GM18951 (cell line): Measurements from ENCODE around the gene APOB.

Experiments used
- POLR2A ChIP-seq: IDR thresholded peaks from 4 replicates; pipeline ENCODE4 v1.6.1; 2011; ENCODE audit warnings: mild to moderate bottlenecking; ENCODE audit not compliant: insufficient read length, insufficient read depth; ENCODE audit errors: extremely low read depth
- in situ Hi-C: fragments of 300-500 bp; cut with MboI; formaldehyde crosslinking; loops from one replicate; pipeline ENCODE4 v1.12.0; 2022; ENCODE audit warnings: low sequenced_read_pairs, mixed read lengths, inconsistent platforms; ENCODE audit not compliant: unreplicated experiment

Gene APOB

DNA sequence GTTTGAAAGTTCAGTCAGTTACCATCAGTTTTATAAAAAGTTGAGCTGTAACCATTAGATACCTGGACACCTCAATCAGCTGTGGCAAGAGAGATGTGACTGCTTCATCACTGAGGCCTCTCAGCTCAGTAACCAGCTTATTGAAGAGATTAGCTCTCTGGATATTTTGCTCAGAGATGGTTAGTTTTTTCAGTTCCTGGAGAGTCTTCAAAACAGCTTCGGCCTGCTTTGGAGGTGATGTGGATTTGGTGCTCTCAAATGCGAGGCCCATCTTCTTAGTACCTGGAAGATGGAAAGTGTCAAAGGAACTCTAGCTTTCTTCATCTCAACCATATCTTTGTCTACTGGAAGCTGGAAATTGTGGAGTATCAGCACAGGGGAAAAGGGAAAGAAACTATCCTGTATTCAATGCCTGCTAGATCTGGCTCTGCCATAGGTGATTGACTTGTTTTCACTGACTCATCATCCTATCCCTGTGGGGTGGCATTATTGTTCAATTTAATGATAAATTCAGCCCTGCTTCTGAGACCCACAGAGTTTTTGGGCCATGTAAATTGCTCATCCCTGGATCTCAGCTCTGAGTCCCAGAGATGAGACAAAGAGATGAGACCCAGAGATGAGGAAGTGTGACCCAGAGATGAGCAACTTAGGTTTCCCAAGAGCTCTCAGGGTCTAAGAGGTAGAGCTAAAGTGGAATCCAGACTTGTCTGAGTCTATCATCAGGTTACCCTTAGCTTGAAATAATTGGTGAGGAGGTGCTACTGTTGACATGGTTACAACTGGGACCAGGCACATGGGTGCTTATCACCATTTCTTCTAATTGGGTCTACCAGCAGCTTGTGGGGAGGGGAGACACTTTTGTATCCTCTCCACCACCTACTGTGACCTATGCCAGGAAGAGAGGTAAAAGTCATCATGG is 10.4 kb downstream of the APOB start:
- no peak for TF ChIP-seq POLR2A
- in situ Hi-C loops: loop anchor here (25.0 kb wide), 1 partner anchor 279 kb away; no protein-coding TSS in a partner anchor

DNA sequence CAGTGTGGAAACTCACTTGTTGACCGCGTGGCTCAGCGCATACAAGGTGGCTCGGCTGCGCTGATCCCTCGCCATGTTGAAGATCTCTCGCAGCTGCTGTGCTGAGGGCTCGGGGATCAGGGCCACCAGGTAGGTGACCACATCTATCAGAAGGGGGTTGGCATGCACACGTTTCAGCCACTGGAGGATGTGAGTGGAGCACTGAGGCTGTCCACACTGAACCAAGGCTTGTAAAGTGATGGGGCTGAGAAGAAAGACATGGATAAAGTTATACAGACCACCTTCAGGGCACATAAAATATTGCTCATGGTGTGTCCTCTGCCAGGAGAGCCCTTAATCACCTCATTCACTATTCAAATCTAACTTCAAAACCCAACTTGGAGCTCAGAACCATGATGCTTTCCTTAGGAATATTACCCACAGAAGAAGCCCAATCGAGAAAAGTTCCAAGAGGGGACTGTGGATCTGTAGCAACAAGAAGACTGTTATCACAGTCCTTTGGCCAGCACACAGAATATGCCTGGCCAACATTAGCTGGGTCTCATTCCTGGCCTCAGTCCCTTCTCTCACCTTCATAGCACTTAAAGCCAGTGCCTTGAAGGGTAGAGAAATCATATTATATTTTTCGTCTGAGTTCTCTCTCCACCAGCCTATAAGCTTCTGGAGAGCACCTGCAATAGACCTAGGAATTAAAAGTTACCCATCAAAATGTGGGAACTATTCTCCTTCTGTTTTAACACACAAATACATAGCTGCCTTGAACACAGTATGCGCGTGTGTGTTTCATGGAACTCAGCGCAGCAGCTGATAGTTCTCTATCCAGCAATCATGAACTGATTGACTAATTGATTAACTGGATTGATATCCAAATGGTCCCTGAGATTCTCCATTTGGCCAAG is 11.3 kb downstream of the APOB start:
- in situ Hi-C loops: loop anchor here (25.0 kb wide), 1 partner anchor 280 kb away; no protein-coding TSS in a partner anchor
- TF ChIP-seq POLR2A: no peak

DNA sequence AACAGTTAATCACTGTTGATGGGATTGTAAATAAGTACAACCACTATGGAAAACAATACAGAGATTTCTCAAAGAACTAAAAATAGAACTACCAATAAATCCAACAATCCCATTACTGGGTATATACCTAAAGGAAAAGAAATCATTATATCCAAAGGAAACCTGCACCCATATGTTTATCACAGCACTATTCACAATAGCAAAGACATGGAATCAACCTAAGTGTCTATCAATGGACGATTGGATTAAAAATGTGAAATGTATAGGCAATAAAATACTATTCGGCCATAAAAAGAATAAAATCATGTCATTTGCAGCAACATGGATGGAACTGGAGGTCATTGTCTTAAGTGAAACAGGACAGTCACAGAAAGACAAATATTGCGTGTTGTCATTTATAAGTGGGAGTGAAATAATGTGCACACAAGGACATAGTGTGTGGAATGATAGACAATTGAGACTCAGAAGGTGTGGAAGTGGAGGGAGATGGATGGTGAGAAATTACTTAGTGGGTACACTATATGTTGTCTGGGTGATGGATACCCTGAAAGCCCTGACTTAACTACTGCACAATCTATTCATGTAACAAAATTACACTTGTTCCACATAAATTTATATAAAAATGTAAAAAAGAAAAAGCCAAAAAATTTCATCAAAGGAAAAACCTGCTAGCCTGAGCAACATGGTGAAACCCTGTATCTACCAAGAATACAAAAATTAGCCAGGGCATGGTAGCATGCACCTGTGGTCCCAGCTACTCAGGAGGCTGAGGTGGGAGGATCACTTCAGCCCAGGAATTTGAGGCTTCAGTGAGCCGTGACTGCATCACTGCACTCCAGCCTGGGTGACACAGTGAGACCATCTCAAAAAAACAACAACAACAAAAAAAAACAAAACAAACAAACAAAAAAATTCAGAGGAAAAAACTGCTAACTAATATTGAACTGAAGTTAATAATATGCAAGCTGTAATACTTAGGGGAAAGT is 12.6 kb downstream of the APOB start:
- in situ Hi-C loops: loop anchor here (25.0 kb wide), 1 partner anchor 281 kb away; no protein-coding TSS in a partner anchor
- no peak for TF ChIP-seq POLR2A

DNA sequence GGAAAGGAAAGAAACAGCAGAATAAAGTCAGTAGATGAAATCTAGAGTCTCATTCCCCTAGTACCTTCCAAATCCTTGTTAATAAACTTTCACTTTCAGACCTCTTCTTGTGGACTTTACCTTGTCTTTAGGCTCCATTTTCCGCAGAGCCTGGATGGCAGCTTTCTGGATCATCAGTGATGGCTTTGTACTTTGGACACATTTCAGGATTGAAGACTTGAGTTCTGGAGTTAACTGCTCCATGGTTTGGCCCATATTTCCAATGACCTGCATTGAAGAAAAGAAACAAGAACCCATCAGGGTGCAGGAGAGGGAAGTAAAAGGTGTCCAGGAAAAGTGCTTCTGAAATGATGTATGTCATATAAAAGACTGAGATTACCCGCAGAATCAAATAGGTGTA is 14.4 kb downstream of the APOB start:
- TF ChIP-seq POLR2A: no peak

DNA sequence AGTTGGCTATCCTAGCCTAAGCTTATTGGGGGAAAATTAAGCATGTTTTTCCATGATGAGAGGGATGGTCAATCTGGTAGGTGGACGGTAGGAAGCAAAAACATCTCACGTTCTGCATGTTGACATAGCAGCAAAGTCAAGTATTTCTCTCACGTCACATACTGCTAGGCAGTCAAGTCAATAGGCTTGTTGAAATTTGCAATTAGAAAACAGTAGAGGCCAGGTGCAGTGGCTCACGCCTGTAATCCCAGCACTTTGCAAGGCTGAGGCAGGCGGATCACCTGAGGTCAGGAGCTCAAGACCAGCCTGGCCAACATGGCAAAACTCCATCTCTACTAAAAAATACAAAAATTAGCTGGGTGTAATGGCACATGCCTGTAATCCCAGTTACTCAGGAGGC is 14.9 kb downstream of the APOB start:
- in situ Hi-C loops: loop anchor here (25.0 kb wide), 1 partner anchor 283 kb away; no protein-coding TSS in a partner anchor

More for the DNA sequence above, 14.4 kb downstream of the APOB start:
- in situ Hi-C loops: loop anchor here (25.0 kb wide), 1 partner anchor 283 kb away; no protein-coding TSS in a partner anchor

DNA sequence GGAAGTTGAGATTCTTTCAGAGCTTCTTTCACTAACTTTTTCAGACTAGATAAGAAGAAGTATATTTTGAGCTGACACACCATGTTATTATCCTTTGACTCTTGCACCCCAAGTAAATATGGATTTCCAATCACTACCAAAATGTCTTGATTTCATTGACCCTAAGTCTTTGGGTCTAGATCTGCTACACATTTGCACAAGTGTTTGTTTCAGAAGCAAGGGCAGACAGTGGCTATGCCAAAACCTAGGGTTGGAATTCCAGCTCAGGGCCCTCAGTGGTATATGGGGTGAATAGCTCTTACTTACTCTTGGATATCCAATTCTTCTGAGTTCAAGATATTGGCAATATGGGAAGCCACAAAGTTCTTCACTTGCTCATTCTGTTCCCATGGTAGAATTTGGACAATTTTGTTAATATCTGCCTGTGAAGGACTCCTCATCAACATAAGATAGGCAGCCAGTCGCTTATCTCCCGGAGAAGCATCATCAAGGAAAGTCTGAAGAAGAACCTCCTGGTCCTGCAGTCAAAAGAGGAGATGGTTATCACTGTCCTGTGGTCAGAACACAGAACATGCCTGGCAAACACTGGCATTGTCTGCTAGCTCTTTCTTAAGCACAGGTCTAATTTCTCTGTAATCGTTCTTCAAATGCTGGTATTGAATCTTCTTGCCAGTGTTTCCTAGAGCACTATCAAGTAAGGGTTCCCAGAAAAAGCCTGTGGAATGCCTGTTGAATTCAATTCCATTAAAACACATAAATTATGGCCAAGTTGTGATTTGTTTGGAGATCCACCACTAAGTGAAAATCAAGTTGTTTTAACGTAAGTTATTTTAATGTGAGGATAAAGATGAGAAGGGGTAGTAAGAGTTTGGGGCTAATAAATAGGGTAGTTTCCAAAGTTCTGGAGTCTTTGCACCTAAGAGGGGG is 15.6 kb downstream of the APOB start:
- no peak for TF ChIP-seq POLR2A
- in situ Hi-C loops: loop anchor here (25.0 kb wide), 1 partner anchor 284 kb away; no protein-coding TSS in a partner anchor

DNA sequence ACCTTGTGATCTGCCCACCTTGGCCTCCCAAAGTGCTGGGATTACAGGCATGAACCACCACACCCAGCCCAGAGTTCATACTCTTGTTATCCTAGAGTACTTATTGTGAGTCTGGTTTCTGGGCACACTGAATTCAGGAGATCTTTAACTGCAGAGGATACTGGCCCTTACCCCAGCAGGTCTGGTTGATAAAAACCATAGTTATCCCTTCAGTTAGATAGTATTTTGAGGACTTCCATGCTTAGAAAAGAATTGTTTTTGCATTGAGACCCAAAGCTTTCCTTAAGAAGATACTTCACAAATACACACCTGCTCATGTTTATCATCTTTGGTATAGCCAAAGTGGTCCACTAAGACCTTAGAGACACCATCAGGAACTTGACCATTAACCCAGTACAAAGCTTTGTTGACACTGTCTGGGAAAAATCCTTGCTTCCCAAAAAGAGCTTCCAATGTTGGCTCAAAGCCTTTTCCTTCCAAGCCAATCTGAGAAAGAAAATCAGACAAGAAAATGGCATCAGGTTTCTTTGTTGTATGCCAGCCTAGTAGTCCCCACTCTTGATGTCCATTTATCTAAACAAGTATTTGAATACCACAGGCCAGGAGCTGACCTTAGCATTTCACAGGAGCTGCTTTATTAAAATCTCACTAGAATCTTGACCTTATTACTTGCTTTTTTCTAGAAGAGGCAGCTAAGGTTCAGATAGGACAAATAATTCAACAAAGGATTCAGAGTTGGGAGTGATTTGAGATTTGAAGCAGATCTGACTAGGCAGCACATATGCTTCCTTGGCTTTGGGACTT is 17.2 kb downstream of the APOB start:
- no peak for TF ChIP-seq POLR2A

DNA sequence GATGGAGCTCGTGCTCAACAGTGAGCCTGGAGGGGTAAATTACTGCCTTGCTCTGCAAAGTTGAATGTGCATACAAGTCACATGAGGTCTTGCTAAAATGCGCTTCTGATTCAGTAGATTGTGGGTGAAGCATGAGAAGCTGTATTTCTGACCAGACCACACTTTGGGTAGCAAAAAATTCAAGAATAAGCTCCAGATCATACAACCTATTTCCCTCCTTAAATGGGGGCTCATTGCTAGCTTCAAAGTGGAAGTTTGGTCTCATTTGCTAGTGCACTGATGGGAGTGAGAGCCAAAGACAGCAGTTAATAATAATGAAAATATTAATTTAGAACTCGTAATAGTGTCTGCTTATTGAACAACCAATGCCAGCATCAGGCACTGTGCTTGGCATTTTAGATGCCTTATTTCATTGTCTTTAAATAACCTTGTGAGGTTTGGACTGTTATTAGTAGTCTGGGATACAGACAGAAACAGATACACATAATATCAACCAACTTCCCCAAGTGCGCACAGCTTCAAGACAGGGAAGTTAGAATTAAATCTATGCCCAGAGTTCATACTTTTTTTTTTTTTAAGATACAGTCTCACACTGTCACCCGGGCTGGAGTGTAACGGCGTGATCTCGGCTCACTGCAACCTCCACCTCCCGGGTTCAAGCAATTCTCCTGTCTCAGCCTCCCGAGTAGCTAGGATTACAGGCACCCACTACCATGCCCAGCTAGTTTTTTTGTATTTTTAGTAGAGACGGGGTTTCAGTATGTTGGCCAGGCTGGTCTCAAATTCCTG is 18.0 kb downstream of the APOB start:
- in situ Hi-C loops: loop anchor here (25.0 kb wide), 1 partner anchor 286 kb away; no protein-coding TSS in a partner anchor

More for the DNA sequence above, 17.2 kb downstream of the APOB start:
- in situ Hi-C loops: loop anchor here (25.0 kb wide), 1 partner anchor 286 kb away; no protein-coding TSS in a partner anchor

DNA sequence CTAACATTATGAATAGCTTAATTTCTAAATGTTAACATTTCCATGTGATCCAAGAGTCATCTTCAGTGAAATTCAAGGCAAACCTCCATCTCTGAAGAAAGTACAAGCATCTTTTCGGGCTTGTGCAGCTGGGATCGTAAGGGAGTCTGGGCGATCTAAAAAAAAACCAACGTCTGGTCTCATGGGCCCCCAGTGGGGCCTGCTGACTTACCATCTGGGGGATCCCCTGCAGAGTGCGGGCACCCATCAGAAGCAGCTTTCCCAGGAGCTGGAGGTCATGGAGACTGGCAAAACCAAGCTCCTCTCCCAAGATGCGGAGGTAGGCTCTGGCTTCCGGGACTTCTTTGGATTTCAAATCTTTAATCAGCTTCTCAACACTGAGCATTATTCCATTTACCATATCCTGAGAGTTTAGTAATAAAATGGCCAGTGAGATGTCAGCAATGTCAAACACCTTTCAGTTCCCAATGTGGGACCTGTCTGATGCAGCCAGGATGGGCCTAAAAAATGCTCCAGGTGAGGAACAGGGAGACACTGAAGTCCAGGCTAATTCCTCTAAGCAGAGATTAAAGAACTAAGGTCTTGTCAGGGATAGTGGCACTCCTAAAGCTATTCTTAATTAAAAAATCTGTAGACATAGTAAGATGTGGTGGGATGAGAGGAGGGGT is 19.0 kb downstream of the APOB start:
- in situ Hi-C loops: loop anchor here (25.0 kb wide), 1 partner anchor 287 kb away; no protein-coding TSS in a partner anchor
- no peak for TF ChIP-seq POLR2A

More for the DNA sequence above, 18.0 kb downstream of the APOB start:
- TF ChIP-seq POLR2A: no peak
